H1 (cell line): Measurements from ENCODE around the gene CHST11. TPM values are rescaled to one million over a fixed set of nuclear protein-coding genes. Genes with fewer than 3 reads are reported as not detected.

Experiments
- CTCF ChIA-PET: fragments of 300-600 bp; sonication (Branson Sonifier 250); formaldehyde crosslinking; loops from one replicate; lab custom pipeline; 2021; ENCODE audit not compliant: partially characterized antibody; lab: Charles Lee
- POLR2A ChIA-PET: fragments of 300-600 bp; sonication (Branson Sonifier 250); formaldehyde crosslinking; loops from one replicate; lab custom pipeline; 2021; ENCODE audit warnings: inconsistent platforms; ENCODE audit not compliant: partially characterized antibody; lab: Charles Lee
- DNase-seq, 2 experiments: peaks; one replicate each; pipeline versions ENCODE4 v3.0.0 to v3.0.0-alpha.2; 2010 to 2022; ENCODE audit warnings: low spot score in 2 of 2, low read depth in 1 of 2, mixed read lengths in 1 of 2
- FAIRE-seq: peaks from 2 replicates; lab custom pipeline; 2011; peaks lifted over from hg19 to GRCh38; lab: Jason Lieb, UNC
- H2AFZ ChIP-seq: 2 replicates; pipeline ENCODE4 v1.8.1; 2012; ENCODE audit warnings: low read length, inconsistent platforms
- H2AK5ac ChIP-seq: 2 replicates; pipeline ENCODE4 v1.6.1; 2013; ENCODE audit warnings: low read depth, low read length
- H2BK120ac ChIP-seq: replicated peaks from 2 replicates; pipeline ENCODE3; 2013; ENCODE audit warnings: low read depth, low read length, inconsistent platforms
- H2BK12ac ChIP-seq: 2 replicates; pipeline ENCODE4 v1.6.1; 2013; ENCODE audit warnings: low read depth, low read length
- H2BK15ac ChIP-seq: 2 replicates; pipeline ENCODE4 v1.6.1; 2013; ENCODE audit warnings: low read length
- H2BK20ac ChIP-seq: 2 replicates; pipeline ENCODE4 v1.6.1; 2013; ENCODE audit warnings: low read length
- H2BK5ac ChIP-seq: 2 replicates; pipeline ENCODE4 v1.6.1; 2013; ENCODE audit warnings: low read depth, low read length
- H3K14ac ChIP-seq: 2 replicates; pipeline ENCODE4 v1.6.1; 2013; ENCODE audit warnings: inconsistent platforms; ENCODE audit not compliant: insufficient read length
- H3K18ac ChIP-seq: 2 replicates; pipeline ENCODE4 v1.6.1; 2013; ENCODE audit warnings: low read length; ENCODE audit errors: extremely low read depth
- H3K23ac ChIP-seq: 2 replicates; pipeline ENCODE4 v1.6.1; 2013; ENCODE audit warnings: inconsistent platforms; ENCODE audit not compliant: insufficient read length
- H3K23me2 ChIP-seq: 2 replicates; pipeline ENCODE4 v1.6.1; 2013; ENCODE audit warnings: low read depth, low read length
- H3K27ac ChIP-seq: 2 replicates; pipeline ENCODE4 v1.6.1; 2011; ENCODE audit warnings: low read depth, low read length, inconsistent platforms
- H3K27me3 ChIP-seq, 4 experiments: replicated peaks in 1 of 4; 1 replicate in 1 of 4; 2 replicates in 3 of 4; pipeline versions ENCODE4 v1.6.1 to v1.8.1; 2011 to 2013; ENCODE audit warnings: low read length in 3 of 4, mild to moderate bottlenecking in 3 of 4, inconsistent platforms in 2 of 4, mixed read lengths in 2 of 4, moderate library complexity in 1 of 4; ENCODE audit not compliant: control insufficient read depth in 3 of 4, insufficient read depth in 3 of 4; ENCODE audit errors: extremely low read depth in 1 of 4
- H3K36me3 ChIP-seq, 4 experiments: 2 replicates each; pipeline versions ENCODE4 v1.6.1 to v1.8.1; 2011 to 2013; ENCODE audit warnings: mild to moderate bottlenecking in 4 of 4, low read length in 3 of 4, moderate library complexity in 2 of 4, control low read depth in 1 of 4, inconsistent platforms in 1 of 4; ENCODE audit not compliant: insufficient read depth in 4 of 4, control insufficient read depth in 2 of 4
- H3K4ac ChIP-seq: replicated peaks from 2 replicates; pipeline ENCODE3; 2013; ENCODE audit warnings: low read length, low read depth, mixed read lengths, inconsistent platforms; ENCODE audit not compliant: insufficient read length
- H3K4me1 ChIP-seq, 4 experiments: replicated peaks in 1 of 4; 1 replicate in 1 of 4; 2 replicates in 3 of 4; pipeline versions ENCODE4 v1.6.1 to v1.8.1; 2011 to 2013; ENCODE audit warnings: low read length in 3 of 4, inconsistent platforms in 2 of 4, mixed read lengths in 1 of 4; ENCODE audit not compliant: insufficient read depth in 4 of 4, control insufficient read depth in 3 of 4
- H3K4me2 ChIP-seq, 2 experiments: 2 replicates each; pipeline versions ENCODE4 v1.6.1 to v1.8.1; 2011 to 2013; ENCODE audit warnings: low read depth in 2 of 2, low read length in 2 of 2, control low read depth in 1 of 2, inconsistent platforms in 1 of 2, mild to moderate bottlenecking in 1 of 2; ENCODE audit not compliant: insufficient read depth in 1 of 2
- H3K4me3 ChIP-seq, 4 experiments: fragments of 200-600, 300-600 bp in 1 of 4; sonication (generic), shearing (Covaris generic), sonication (Bioruptor Twin) in 1 of 4; 2 replicates each; pipeline versions ENCODE4 v1.5.1 to v1.8.1; 2011 to 2016; ENCODE audit warnings: low read length in 4 of 4, low read depth in 3 of 4, control low read depth in 2 of 4, inconsistent platforms in 2 of 4, mild to moderate bottlenecking in 2 of 4, mixed read lengths in 1 of 4, moderate library complexity in 1 of 4; ENCODE audit not compliant: insufficient read depth in 2 of 4; ENCODE audit errors: extremely low read depth in 1 of 4
- H3K56ac ChIP-seq: replicated peaks from 2 replicates; pipeline ENCODE3; 2013; ENCODE audit warnings: low read depth, mild to moderate bottlenecking, mixed read lengths, low read length, inconsistent platforms; ENCODE audit not compliant: insufficient read length
- H3K79me1 ChIP-seq: 2 replicates; pipeline ENCODE4 v1.6.1; 2013; ENCODE audit warnings: low read depth, low read length, control low read depth
- H3K79me2 ChIP-seq, 2 experiments: 2 replicates each; pipeline versions ENCODE4 v1.6.1 to v1.8.1; 2012 to 2013; ENCODE audit warnings: low read length in 2 of 2, mild to moderate bottlenecking in 2 of 2, inconsistent platforms in 1 of 2; ENCODE audit not compliant: insufficient read depth in 2 of 2, control insufficient read depth in 1 of 2
- H3K9ac ChIP-seq, 4 experiments: replicated peaks in 1 of 4; 1 replicate in 1 of 4; 2 replicates in 3 of 4; pipeline versions ENCODE4 v1.6.1 to v1.8.1; 2011 to 2013; ENCODE audit warnings: low read depth in 3 of 4, low read length in 3 of 4, control low read depth in 2 of 4, mild to moderate bottlenecking in 2 of 4, moderate library complexity in 2 of 4, inconsistent platforms in 1 of 4; ENCODE audit errors: extremely low read depth in 1 of 4
- H3K9me3 ChIP-seq, 2 experiments: 2 replicates each; pipeline versions ENCODE4 v1.6.1 to v1.8.1; 2012 to 2013; ENCODE audit warnings: mild to moderate bottlenecking in 2 of 2, moderate library complexity in 2 of 2, control low read depth in 1 of 2, inconsistent platforms in 1 of 2, low read depth in 1 of 2, low read length in 1 of 2, mixed read lengths in 1 of 2; ENCODE audit not compliant: insufficient read depth in 2 of 2
- H4K20me1 ChIP-seq, 2 experiments: replicated peaks in 1 of 2; 2 replicates each; pipeline versions ENCODE3 to v1.8.1; 2011 to 2013; ENCODE audit warnings: inconsistent platforms in 2 of 2, low read length in 2 of 2, mild to moderate bottlenecking in 1 of 2; ENCODE audit not compliant: insufficient read depth in 2 of 2, control insufficient read depth in 1 of 2
- H4K5ac ChIP-seq: 2 replicates; pipeline ENCODE4 v1.6.1; 2013; ENCODE audit warnings: low read length, low read depth, mixed read lengths, inconsistent platforms; ENCODE audit not compliant: insufficient read length
- H4K8ac ChIP-seq: 2 replicates; pipeline ENCODE4 v1.8.0; 2013; ENCODE audit warnings: mild to moderate bottlenecking, moderate library complexity, low read length, inconsistent platforms; ENCODE audit not compliant: insufficient read depth; ENCODE audit errors: extremely low read depth
- H4K91ac ChIP-seq: replicated peaks from 2 replicates; pipeline ENCODE3; 2013; ENCODE audit warnings: low read length, mixed read lengths, inconsistent platforms; ENCODE audit not compliant: insufficient read length
- CBX5 ChIP-seq: fragments of 300-800, 300-1000 bp; sonication (generic); IDR thresholded peaks from 2 replicates; pipeline ENCODE4 v1.7.1; 2016; ENCODE audit warnings: antibody characterized with exemption, low read length, low read depth
- CHD2 ChIP-seq: IDR thresholded peaks from 2 replicates; pipeline ENCODE4 v1.6.1; 2012; ENCODE audit warnings: low read length, improper control_type of control experiment
- NRF1 ChIP-seq: IDR thresholded peaks from 2 replicates; pipeline ENCODE4 v1.6.1; 2011; ENCODE audit warnings: mild to moderate bottlenecking, low read depth, low read length, improper control_type of control experiment
- SAP30 ChIP-seq: fragments of 300-600 bp; sonication (generic); IDR thresholded peaks from 2 replicates; pipeline ENCODE4 v1.7.1; 2012; ENCODE audit warnings: low read length, moderate library complexity, mild to moderate bottlenecking, inconsistent platforms; ENCODE audit not compliant: insufficient read depth, insufficient replicate concordance
- SUZ12 ChIP-seq: fragments of 200-600 bp; sonication (generic); IDR thresholded peaks from 2 replicates; pipeline ENCODE4 v1.6.1; 2012; ENCODE audit warnings: mild to moderate bottlenecking, inconsistent platforms, low read length, moderate library complexity, mixed read lengths
- TAF7 ChIP-seq: optimal IDR thresholded peaks from 2 replicates; pipeline ENCODE3; 2011; ENCODE audit warnings: low read depth, mild to moderate bottlenecking, inconsistent platforms, low read length, moderate library complexity, borderline replicate concordance
- WGBS, 2 experiments: shearing (Covaris generic) in 1 of 2; methylation state at CpG; one replicate each; pipeline versions ENCODE4 v1.1.6 to v1.1.7; 2013 to 2015; ENCODE audit warnings: low lambda C conversion rate in 2 of 2, mixed read lengths in 2 of 2, inconsistent platforms in 1 of 2, low coverage in 1 of 2, missing lambda C conversion rate in 1 of 2; ENCODE audit not compliant: insufficient replicate concordance in 2 of 2, insufficient coverage in 1 of 2, insufficient read length in 1 of 2; ENCODE audit errors: extremely low coverage in 1 of 2, missing lambda C conversion rate in 1 of 2; 5-methylcytosine and 5-hydroxymethylcytosine counted together
- polyA plus RNA-seq, 7 experiments: library from polyadenylated mRNA; depleted of rRNA in 3 of 7; stranded (reverse) in 5 of 7; unstranded in 2 of 7; fragments of >200 nt in 5 of 7; fragments of 200-250 nt in 2 of 7; gene quantifications; 1 replicate in 5 of 7; 2 replicates in 1 of 7; 4 replicates in 1 of 7; pipeline versions ENCODE4 v1.2.1 to v1.2.3, GENCODE V29; 2011 to 2013; ENCODE audit warnings: missing spikeins in 2 of 7, mixed read lengths in 2 of 7
- total RNA-seq: library from RNA; stranded (reverse); fragmentation: NEBNext Ultra II Directional; extraction: Animal tissue kit (Norgen Biotek cat#: 25700); gene quantifications from 2 replicates; pipeline ENCODE4 v1.2.1, GENCODE V29; 2021

The CHST11 gene
- total and polyA plus RNA-seq, 2 of the 8 experiments (the other 6 are each of a cell fraction or from before 2014, with no cell fraction given): 14.4 to 20.8 TPM

- no peak for FAIRE-seq
These were observed 109.0 kb downstream of the CHST11 start for GRCh38 chr12:104565606-104566243.

More at GRCh38 chr12:104565606-104566243, 109.0 kb downstream of the CHST11 start:
- no peak overlapping the region for H2BK12ac ChIP-seq
- no peak overlapping the region for H4K5ac ChIP-seq
- no peak overlapping the region for H3K4me3 ChIP-seq
- DNase-seq: no peak
- peak overlapping the region; percentile 37; the same call in 1 of the 2 replicates for H4K8ac ChIP-seq
- no peaks in the 10 kb centered on the region for H3K79me2 ChIP-seq
- no peak overlapping the region for H3K23ac ChIP-seq
- no peaks in the 10 kb centered on the region for H3K27me3 ChIP-seq
- ChIA-PET POLR2A (no interaction called here), CTCF (no interaction called here)
- peaks cover 0 to 2% of the 10 kb centered on the region in 2 experiments for H4K20me1 ChIP-seq
- H4K91ac ChIP-seq: no peak overlapping the region
- H3K23me2 ChIP-seq: no peaks in the 10 kb centered on the region
- H3K14ac ChIP-seq: no peak overlapping the region
- H3K9me3 ChIP-seq: no peaks in the 10 kb centered on the region
- no peak overlapping the region for H3K4me2 ChIP-seq
- H2AFZ ChIP-seq: no peak overlapping the region
- no peak overlapping the region for H2BK20ac ChIP-seq
- no peak overlapping the region for H3K9ac ChIP-seq
- no peaks in the 10 kb centered on the region for H3K36me3 ChIP-seq
- H3K56ac ChIP-seq: no peak overlapping the region
- H2BK15ac ChIP-seq: peak overlapping the region; percentile 72; the same call in 1 of the 2 replicates
- TF ChIP-seq NRF1: no peak
- TF ChIP-seq SUZ12: no peak
- TF ChIP-seq CBX5: no peak
- no peak for TF ChIP-seq CHD2
- no peak for TF ChIP-seq SAP30
- TF ChIP-seq TAF7: no peak
- TF ChIP-seq, all 59 proteins: peak for 0
- Histone ChIP-seq H3K27ac (no peak overlapping the region), H3K4me1 (no peaks in the 10 kb centered on the region), H2BK120ac (no peak overlapping the region), H3K18ac (no peak overlapping the region), H3K4ac (no peak overlapping the region), H2AK5ac (no peak overlapping the region), H2BK5ac (no peak overlapping the region), H3K79me1 (no peaks in the 10 kb centered on the region; the same call in 1 of the 2 replicates)
- WGBS, 2 experiments: 92% methylated on average over 8 of the region's 8 CpGs; no CpG with 5 or more reads in 1 of the 2 experiments
